ENCODE results near the gene PRSS22.

PRSS22 gene

DNA sequence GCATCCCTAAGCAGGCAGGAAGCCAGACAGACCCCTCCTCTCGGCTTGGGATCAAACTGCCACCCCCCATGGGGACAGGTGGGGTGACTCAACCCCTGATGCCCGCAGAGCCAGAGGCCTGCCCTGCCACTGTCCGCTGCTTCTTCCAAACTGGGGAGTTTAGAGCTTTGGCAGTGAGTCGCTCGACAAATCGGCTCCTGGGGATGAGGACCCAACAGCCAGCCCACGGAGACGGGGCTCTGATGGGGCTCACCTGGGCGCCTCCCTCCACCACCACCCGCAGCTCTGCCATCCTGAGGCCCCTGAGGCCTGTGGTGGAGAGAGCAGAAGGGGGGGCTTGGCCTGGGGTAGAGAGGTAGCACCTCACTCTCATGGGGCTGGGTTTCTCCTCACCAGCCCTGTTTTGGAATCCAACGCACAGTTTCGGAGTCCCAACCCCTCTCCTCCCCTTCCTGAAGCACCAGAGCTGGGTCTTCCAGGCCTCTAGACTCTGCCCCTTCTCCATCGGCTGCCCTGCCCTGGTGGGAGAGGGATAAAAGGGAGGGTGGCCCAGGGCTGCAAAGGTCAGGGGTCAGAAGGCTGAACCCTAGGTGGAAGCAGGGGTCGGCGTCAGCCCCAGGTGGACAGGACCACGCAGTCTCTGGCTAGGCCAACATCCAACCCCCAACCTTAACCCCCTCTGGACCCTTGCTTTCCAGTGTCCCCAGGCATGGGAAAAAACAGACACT, 5.8 kb downstream of the PRSS22 start:
- CTCF ChIA-PET = no interaction called here
- H3K27ac Mint-ChIP-seq = no peak overlapping the region
- no peak for DNase-seq
- H3K9me3 Mint-ChIP-seq = peaks cover 12% of the 10 kb centered on the region
- peaks cover 2% of the 10 kb centered on the region for H3K4me1 Mint-ChIP-seq
- H3K27me3 Mint-ChIP-seq = peaks cover 60% of the 10 kb centered on the region
- H3K4me3 Mint-ChIP-seq = no peak overlapping the region
- H3K36me3 Mint-ChIP-seq = peaks cover 4% of the 10 kb centered on the region

- H3K27ac Mint-ChIP-seq = no peak overlapping the region
- peaks cover 3% of the 10 kb centered on the region for H3K9me3 Mint-ChIP-seq
- H3K36me3 Mint-ChIP-seq = no peaks in the 10 kb centered on the region
- H3K27me3 Mint-ChIP-seq = peaks cover 44% of the 10 kb centered on the region
- H3K4me1 Mint-ChIP-seq = peaks cover 10% of the 10 kb centered on the region
- H3K4me3 Mint-ChIP-seq = no peak overlapping the region
- DNase-seq = no peak
- CTCF ChIA-PET = interaction anchor here (0.9 to 2.0 kb wide), 3 partner anchors 10 to 19 kb away, joined by 3 to 9 read pairs (median 4); no protein-coding TSS in a partner anchor
These were observed 8.8 kb downstream of the PRSS22 start for GRCh38 chr16:2848933-2849725.

DNA sequence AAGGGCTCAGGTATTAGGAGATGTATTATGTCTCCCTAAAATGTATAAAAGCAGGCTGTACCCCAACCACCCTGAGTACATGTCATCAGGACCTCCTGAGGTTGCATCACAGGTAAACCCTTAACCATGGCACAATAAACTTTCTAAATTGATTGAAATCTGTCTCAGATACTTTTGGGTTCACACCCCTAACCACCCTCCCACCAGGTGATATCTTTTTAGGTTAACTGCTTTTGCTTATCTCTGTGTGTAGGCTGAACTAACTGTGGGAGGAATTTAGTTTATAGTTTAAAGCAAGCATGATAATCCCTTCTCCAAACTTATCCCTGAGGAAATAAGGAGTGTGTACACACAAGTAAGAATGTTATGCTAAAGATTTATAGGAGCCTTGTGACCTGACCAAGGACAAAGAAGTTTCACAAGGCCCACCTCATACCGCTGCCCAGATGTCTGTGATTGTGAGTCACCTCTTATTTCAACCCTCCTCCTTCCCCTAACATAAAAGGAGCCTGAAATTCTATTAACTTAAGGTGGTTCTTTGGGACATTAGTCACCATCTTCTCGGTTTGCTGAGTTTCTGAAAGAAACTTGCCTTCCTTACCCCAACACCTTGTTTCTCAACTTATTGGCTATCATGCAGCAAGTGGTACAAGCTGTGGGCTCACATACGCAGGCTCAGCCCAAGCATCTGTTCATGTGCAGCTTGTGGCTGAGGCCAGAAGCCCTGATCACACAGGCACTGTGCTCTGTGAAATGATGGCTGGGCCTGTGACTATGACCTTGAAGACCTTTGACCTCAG, 11.3 kb downstream of the PRSS22 start:
- peaks cover 22% of the 10 kb centered on the region for H3K4me1 Mint-ChIP-seq
- no peak overlapping the region for H3K4me3 Mint-ChIP-seq
- H3K36me3 Mint-ChIP-seq = no peaks in the 10 kb centered on the region
- CTCF ChIA-PET = no interaction called here
- H3K9me3 Mint-ChIP-seq = no peaks in the 10 kb centered on the region
- peaks cover 33% of the 10 kb centered on the region for H3K27me3 Mint-ChIP-seq
- no peak for DNase-seq
- H3K27ac Mint-ChIP-seq = peak overlapping the region; percentile 26

DNA sequence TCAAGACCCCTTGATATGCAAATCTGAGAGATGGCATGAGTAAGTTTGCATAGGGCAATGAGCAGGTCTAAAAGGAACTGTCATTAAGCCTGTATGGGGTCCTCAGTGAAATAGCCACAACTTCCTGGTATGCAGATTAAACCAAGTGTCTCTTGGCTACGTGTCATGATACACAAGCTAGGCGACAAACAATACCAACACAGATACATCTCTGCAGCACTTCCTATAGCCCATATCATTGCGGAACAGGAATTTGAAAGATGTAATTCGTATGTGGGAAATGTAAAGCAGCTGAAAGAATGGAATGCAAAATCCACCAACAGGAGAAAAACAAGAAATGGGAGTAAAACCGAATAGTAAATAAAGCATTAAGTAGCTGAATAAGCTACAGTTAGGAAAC, 12.9 kb downstream of the PRSS22 start:
- no peaks in the 10 kb centered on the region for H3K9me3 Mint-ChIP-seq
- CTCF ChIA-PET = interaction anchor here (1.3 to 4.7 kb wide), 3 partner anchors 16 to 23 kb away, joined by 3 to 30 read pairs (median 5); no protein-coding TSS in a partner anchor
- peaks cover 31% of the 10 kb centered on the region for H3K4me1 Mint-ChIP-seq
- peaks cover 28% of the 10 kb centered on the region for H3K27me3 Mint-ChIP-seq
- H3K36me3 Mint-ChIP-seq = no peaks in the 10 kb centered on the region
- H3K4me3 Mint-ChIP-seq = no peak overlapping the region
- no peak overlapping the region for H3K27ac Mint-ChIP-seq
- DNase-seq = no peak

- H3K27ac Mint-ChIP-seq = peak overlapping the region; percentile 8
- DNase-seq = no peak
- no peak overlapping the region for H3K4me3 Mint-ChIP-seq
- H3K9me3 Mint-ChIP-seq = no peaks in the 10 kb centered on the region
- CTCF ChIA-PET = interaction anchor here (4.7 kb wide), 1 partner anchor 25 kb away, joined by 30 read pairs; no protein-coding TSS in a partner anchor
- H3K27me3 Mint-ChIP-seq = peaks cover 18% of the 10 kb centered on the region
- H3K36me3 Mint-ChIP-seq = no peaks in the 10 kb centered on the region
- H3K4me1 Mint-ChIP-seq = peaks cover 38% of the 10 kb centered on the region
These were observed 14.4 kb downstream of the PRSS22 start for GRCh38 chr16:2843526-2843925.

GRCh38 chr16:2842340-2843000, 15.5 kb downstream of the PRSS22 start:
- H3K4me1 Mint-ChIP-seq = peaks cover 38% of the 10 kb centered on the region
- H3K27ac Mint-ChIP-seq = peak overlapping the region; percentile 70
- CTCF ChIA-PET = interaction anchor here (1.3 to 4.7 kb wide), 2 partner anchors 24 to 26 kb away, joined by 5 to 30 read pairs; no protein-coding TSS in a partner anchor
- no peaks in the 10 kb centered on the region for H3K36me3 Mint-ChIP-seq
- no peaks in the 10 kb centered on the region for H3K9me3 Mint-ChIP-seq
- peak; percentile 70 for DNase-seq
- peaks cover 21% of the 10 kb centered on the region for H3K27me3 Mint-ChIP-seq
- no peak overlapping the region for H3K4me3 Mint-ChIP-seq

DNA sequence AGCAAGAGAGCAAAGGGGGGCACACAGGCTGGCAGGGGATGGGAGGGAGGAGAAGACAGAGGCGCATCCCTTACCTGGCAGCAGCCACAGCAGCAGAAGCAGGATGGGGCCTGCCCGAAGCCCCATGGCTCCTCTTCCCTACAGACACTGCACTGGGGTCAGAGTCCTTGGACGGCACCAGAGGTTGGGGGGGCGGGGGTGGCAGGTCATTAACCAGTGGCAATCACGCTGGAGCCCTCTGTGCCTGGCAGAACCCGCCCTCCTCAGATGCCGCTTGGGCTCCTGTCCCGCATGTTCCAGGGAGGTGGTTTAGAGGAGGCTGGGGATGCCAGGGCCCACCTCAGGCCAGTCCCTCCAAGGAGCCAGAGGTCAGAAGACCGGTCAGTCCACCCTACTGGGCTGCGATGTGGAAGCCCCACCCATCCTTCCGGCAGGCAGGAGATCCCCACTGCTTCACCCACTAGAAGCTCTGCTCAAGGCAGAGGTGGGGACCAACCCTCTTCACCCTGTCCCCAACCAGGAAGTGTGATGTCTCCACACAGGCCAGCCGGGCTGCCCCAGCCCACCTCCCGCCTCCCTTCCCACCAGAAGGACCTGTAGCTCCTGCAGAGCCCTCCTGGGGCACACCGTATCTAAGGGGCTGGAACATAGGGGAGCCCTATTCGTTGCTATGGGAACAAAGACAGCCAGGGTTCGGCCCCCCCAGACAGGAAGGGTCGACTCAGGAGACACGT, 16.2 kb downstream of the PRSS22 start:
- Mint-ChIP-seq H3K27me3 (peaks cover 21% of the 10 kb centered on the region), H3K36me3 (no peaks in the 10 kb centered on the region), H3K4me1 (peaks cover 35% of the 10 kb centered on the region), H3K4me3 (no peak overlapping the region), H3K27ac (no peak overlapping the region), H3K9me3 (no peaks in the 10 kb centered on the region)
- CTCF ChIA-PET = interaction anchor here (1.3 to 4.7 kb wide), 2 partner anchors 25 to 26 kb away, joined by 5 to 30 read pairs; no protein-coding TSS in a partner anchor
- DNase-seq = no peak

DNA sequence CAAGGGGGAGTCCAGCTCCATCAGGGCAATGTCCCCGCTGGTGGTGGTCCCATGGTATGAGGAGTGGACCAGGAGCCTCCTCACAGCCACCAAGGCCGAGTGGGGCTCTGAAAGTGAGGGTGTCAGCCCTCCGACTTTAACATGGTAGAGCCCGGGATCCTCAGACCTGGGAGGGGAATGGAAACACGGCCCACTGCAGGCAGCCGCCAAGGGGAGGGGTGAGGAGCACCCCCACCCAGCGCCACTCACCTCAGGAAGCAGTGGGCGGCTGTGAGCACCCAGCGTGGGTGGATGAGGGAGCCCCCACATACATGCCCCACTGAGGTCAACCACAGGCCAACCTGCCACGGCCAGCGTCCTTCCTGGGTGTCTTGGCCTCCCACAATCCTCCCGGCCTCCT, 17.1 kb downstream of the PRSS22 start:
- peaks cover 27% of the 10 kb centered on the region for H3K27me3 Mint-ChIP-seq
- DNase-seq = no peak
- H3K4me1 Mint-ChIP-seq = peaks cover 31% of the 10 kb centered on the region
- no peak overlapping the region for H3K27ac Mint-ChIP-seq
- no peak overlapping the region for H3K4me3 Mint-ChIP-seq
- CTCF ChIA-PET = interaction anchor here (3.5 kb wide), 1 partner anchor 29 kb away, joined by 95 read pairs; no protein-coding TSS in a partner anchor
- no peaks in the 10 kb centered on the region for H3K9me3 Mint-ChIP-seq
- H3K36me3 Mint-ChIP-seq = no peaks in the 10 kb centered on the region

DNA sequence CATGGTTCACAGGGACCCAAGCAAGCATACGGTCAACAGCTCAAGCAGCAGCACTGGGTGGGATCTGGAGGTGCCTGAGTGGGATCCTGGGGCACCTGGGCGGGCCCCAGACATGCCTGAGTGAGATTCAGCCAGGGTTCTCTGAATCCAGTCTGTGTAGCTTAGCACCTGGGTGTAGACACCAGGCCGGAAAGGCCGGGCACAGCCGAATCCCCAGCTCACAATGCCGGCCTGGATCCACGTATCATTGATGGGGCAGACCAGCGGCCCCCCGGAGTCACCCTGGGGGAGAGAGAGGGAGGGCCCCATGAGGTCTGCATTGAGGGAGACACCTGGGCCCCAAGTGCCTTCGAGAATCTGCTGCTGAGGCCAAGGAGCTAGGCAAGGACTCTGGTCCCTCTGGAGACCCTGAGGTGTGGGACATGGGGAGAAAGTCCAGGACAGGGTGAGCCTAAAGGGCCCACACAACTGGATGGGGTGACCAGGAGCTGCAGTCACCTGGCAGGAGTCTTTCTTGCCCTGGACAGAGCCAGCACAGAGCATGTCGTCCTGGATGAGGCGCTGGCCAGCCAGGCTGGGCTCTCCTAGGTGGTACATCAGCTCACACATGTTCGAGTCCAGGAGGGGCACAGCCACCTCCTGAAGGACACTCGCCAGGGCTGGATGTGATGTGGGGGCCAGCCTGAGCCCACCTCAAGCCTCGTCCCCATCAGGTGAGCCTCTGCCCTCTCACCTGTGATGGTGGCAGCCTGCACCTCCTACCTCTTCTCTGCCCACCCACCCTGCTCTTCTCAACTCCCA, 18.1 kb downstream of the PRSS22 start:
- CTCF ChIA-PET = interaction anchor here (0.5 to 3.5 kb wide), 16 partner anchors 9 to 389 kb away, joined by 3 to 95 read pairs (median 5); partner anchors contain the start of genes FLYWCH2 and ZG16B
- H3K4me1 Mint-ChIP-seq = peaks cover 28% of the 10 kb centered on the region
- no peak for DNase-seq
- H3K27me3 Mint-ChIP-seq = peaks cover 34% of the 10 kb centered on the region
- H3K36me3 Mint-ChIP-seq = no peaks in the 10 kb centered on the region
- H3K9me3 Mint-ChIP-seq = no peaks in the 10 kb centered on the region
- H3K4me3 Mint-ChIP-seq = no peak overlapping the region
- no peak overlapping the region for H3K27ac Mint-ChIP-seq

DNA sequence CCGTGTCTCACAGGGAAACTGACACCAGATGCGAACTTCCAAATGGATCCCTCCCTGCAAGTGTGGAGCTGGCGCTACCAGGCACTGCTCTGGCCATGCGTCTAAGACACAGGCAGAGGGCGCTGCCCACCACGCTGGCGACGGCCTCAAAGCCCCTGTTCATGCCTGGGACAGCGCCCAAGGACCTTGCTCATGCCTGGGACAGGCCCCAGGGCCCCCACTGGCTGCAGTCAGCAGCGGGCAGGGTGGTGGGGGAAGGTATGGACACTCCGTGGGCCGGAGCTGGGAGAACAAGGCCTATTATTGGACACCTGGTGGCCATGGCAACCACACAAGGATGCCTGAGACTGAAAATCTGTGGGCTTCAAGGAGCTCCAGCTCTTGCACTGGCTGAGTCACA, 19.0 kb downstream of the PRSS22 start:
- DNase-seq = peak; percentile 67
- H3K4me3 Mint-ChIP-seq = no peak overlapping the region
- no peak overlapping the region for H3K27ac Mint-ChIP-seq
- H3K4me1 Mint-ChIP-seq = peaks cover 28% of the 10 kb centered on the region
- peaks cover 35% of the 10 kb centered on the region for H3K27me3 Mint-ChIP-seq
- CTCF ChIA-PET = interaction anchor here (0.8 to 3.5 kb wide), 20 partner anchors 9 to 88 kb away, joined by 3 to 95 read pairs (median 5); partner anchors contain the start of genes FLYWCH2 and ZG16B
- H3K36me3 Mint-ChIP-seq = no peaks in the 10 kb centered on the region
- H3K9me3 Mint-ChIP-seq = no peaks in the 10 kb centered on the region

DNA sequence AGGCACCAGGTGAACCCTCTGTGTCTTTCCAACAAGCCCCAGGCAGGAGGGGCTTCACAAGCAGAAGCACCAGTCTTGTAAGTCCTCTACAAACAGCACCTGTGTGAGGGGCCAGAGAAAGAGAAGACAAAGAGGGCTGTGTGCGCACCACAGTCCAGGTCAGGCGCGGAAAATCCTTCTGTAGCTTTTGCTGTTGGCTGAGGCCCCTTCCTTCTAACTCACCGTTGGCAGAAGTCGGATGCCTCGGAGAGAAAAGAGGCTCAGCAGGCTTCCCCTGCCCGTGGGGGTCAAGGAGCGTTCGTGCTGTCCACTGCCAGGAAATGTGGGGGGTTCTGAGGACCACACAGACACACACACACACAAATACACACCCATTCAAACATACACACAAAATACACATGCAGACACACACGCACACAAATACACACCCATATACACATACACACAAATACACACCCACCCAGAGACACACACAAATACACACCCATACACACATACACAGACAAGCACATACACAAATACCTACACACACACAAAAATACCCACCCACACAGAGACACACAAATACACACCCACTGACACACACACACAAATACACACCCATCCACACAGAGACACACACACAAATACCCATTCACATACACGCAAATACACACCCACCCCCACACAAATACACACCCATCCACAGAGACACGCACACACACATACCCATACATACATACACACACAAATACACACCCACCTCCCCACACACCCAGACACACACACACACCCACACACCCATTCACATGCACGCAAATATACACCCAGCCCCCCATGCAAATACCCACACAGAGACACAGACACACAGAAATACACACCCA, 21.1 kb downstream of the PRSS22 start:
- Mint-ChIP-seq H3K27ac (no peak overlapping the region), H3K27me3 (peaks cover 41% of the 10 kb centered on the region), H3K9me3 (no peaks in the 10 kb centered on the region), H3K36me3 (no peaks in the 10 kb centered on the region), H3K4me3 (no peak overlapping the region), H3K4me1 (peaks cover 17% of the 10 kb centered on the region)
- DNase-seq = no peak
- CTCF ChIA-PET = no interaction called here
